NCI-H2081 treated with DMSO at 0.1 percent for 48 hours (cell line): ENCODE results near the gene RELT.

Source experiments
- DNase-seq: peaks from one replicate; lab custom pipeline; 2025; lab: John Stamatoyannopoulos, UW

The RELT gene

DNA sequence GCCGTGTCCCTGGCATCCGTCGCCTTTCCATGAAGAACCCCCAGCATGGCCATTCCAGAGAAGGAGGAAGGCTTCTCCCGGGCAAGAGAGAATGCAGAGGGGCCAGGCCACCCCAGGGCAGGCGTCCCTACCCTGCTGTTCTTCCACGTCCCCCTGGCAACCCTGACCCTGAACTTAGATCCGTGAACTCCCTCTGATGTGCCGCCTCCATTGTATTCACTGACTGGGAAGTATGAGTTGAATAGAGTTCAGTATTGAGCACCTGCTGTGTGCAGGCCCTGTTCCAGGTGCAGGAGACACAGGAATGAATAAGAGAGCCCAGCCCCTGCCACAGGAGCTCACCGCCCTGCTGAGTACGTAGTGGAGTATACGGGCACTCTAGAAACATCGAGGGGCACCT lies 29.1 kb upstream of the RELT start:
- no peak for DNase-seq

DNA sequence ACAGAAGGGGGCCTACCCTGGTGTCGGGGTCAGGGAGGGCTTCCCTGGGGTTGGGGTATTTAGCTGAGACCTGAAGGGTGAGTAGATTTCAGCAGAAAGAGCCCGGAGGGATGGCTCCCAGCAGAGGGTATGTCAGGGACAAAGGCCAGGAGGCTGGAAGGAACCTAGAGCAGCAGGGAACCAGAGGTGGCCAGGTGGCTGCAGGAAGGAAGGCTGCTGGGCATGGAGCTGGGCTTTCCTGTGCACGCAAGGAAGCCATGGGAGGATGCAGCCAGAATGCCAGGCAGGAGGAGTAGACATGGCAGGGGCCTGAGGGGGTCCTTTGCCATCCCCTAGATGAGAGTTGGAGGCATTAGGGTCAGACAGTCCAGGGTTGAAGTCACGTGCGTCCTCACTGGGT lies 27.4 kb upstream of the RELT start:
- no peak for DNase-seq

DNA sequence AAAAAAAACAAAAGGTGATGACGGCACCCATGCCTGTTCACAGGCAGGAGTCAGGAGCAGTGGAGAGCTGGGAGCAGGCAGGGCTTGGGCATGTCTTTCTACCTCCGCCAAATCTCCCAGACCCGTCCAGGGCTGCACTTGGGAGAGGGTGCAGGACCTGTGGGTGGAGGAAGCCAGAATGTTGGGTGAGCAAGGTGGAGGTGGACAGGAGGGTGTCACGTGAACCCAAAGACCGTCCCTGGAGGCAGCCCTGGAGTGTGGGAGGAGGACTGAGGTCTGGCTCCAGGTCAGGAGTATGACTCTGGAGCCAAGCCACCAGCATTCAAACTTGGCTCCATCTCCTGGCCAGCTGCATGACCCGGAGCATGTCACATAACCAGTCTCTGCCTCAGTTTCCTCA lies 26.6 kb upstream of the RELT start:
- DNase-seq, result no peak

DNA sequence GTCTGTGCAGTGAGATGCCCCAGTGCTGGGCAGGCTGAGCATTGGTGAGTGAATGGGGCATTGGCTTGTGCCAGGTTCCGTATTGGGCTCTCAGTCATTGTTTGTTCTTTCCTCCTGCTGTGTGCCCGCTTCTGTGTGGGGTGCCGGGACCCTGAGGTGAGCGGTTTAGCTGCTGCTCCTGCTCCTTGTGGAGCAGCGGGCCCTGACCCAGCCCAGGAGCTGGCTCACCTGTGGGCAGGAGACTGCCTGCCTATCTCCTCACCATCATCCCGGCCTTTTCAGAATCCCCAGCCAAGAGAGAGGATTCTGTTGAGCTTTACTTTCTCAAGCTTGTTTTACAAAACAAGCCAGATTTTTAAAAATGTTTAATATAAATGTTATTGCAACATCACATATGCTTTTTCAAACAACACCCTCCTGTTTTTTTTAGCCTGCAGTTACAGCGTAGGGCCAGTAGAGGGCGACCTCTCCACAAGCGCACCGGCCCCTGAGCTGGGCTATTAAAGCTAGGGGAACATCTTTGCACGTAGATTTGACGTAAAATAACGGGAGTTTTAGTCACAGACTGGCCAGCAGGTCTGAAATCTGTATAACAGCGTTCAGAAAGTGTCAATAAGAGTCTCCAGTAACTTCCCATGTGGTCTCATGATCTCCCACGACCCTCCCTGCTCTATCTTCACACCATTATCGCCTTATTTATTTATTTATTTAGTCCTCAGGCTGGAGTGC lies 25.1 kb upstream of the RELT start:
- peak; percentile 22 for DNase-seq

DNA sequence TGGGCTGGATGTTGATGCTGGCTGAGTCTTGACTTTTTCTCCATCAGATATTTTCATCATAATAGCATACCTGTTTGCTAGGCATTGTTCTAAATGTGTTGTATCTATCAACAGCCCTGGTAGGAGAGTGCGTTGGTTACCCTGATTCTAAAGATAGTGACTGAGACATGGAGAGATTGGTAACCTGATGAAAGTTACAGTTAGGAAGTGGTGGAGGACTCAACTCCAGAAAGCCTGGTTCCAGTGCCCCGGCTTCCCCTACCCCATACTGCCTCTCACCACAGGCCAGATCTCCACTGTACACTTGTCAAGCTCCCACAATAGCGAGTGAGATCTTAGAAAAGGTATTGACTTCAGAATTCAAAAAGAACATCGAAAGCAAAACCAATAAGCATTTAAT lies 22.8 kb upstream of the RELT start:
- no peak for DNase-seq

DNA sequence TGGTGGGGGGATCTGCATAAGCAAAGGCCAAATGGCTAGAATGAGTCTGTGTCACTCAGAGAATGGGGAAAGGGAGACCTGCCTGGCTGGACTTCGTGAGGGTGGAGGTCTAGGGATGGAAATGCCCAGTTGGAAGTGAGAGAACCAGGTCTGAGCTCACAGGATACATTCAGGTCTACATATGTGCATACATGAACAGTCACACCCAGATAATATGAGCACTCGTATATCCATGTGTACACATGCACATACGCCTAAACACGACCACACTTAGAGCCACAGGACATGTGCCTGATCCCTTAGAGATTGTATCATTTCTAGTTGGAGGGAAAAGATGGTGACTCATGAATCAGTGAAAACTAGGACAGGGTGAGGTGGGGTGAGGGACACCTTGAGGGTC lies 21.1 kb upstream of the RELT start:
- no peak for DNase-seq

DNA sequence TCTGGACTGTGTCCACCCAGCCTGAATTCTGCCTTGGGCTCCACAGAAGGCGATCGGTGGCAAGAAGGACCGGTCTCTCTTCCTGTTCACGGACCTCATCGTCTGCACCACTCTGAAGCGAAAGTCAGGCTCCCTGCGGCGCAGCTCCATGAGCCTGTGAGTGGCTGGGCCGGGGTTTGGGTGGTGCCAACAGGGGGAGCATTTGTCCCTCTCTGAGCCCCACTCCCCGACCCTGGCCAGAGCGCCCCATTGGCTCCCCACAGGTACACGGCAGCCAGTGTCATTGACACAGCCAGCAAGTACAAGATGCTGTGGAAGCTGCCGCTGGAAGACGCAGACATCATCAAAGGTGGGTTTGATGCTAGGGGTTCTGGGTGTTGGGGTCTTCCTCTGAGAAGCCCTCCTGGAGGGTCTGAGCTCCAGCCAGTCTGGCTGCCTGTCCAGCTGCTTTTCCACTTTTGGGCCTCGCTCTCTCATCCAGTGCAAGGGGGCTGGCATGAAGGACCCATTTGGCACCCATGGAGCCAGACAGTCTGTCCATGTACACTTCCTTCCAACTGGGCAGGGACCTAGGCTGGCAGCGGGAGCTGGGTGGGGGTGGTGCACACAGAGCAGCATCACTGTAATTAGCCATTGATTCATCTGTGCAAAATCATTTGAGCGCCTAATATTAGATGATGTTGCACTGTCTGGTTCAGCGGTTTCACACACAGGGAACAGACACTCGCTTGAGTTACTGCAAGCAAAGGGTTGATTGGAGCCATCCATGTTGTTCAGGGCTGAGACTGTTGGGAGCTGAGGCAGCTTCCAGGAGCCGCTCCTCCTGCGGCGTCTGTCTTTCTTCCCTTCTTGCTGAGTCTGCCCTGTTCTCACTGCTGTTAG lies 19.0 kb upstream of the RELT start:
- no peak for DNase-seq

DNA sequence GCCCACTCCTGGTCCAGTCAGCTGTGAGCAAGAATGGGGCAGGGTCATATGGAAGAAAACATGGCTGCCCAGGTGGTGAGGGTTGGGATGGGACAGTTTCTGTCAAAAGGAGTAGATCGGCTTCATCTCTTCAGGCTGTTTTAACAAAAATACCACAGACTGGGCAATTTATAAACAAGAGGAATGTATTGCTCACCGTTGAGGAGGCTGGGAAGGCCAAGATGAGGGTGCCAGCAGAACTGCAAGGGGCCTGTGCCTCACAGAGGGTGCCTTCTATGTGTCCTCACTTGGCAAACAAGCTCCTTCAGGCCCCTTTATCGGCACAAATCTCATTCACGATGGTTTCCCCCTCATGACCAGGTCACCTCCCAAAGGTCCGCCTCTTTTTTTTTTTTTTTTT lies 18.1 kb upstream of the RELT start:
- DNase-seq, result no peak

DNA sequence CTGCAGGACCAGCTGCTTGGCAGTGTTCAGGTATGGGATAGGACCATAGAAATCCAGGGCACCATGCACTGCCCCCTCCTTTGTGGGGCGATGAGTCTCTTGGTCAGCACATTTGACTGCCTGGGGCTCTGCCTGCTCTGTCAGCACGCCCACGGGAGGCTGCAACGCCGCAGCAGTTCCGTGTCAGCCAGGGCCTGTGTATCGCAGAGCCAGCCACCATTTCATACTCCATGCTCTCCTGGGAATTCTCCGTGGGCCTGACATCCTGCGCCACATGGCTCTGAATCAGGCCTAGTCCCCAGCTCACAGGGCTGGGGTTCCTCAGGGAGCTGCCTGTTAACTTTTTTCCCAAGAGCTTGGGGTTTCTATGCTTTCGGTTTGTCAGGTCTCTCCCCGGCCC lies 16.9 kb upstream of the RELT start:
- no peak for DNase-seq

DNA sequence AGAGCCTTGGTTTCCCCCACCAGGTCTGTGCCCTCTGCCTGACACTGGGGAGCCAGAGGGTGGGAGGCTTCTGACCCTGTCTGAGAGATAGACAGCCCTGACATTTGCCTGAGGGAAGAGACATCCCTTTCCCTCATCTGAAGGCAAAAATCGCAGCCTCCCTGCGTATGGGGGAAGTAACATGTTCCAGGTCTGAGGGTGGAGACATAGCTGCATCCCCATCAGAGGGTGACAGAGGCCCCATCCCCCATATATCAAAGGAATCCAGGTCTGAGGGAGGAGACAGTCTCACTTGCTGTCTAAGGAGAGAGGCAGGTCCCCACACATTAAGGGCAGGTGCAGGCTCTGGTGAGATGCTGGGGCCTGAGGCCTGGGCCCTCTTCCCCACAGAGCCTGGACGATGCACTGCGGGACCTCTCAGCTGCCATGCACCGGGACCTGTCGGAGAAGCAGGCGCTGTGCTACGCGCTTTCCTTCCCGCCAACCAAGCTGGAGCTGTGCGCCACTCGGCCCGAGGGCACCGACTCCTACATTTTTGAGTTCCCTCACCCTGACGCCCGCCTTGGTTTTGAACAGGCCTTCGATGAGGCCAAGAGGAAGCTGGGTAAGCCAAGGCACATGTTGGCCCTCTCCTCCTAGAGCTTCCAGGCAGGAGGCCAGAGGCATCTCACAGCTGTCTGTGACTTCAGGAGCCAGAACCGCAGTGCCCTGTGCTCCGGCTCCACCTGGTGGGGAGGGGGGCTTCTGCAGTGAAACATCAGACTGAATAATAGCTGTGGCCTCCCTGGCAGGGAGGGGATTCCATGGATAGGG lies 16.1 kb upstream of the RELT start:
- no peak for DNase-seq

DNA sequence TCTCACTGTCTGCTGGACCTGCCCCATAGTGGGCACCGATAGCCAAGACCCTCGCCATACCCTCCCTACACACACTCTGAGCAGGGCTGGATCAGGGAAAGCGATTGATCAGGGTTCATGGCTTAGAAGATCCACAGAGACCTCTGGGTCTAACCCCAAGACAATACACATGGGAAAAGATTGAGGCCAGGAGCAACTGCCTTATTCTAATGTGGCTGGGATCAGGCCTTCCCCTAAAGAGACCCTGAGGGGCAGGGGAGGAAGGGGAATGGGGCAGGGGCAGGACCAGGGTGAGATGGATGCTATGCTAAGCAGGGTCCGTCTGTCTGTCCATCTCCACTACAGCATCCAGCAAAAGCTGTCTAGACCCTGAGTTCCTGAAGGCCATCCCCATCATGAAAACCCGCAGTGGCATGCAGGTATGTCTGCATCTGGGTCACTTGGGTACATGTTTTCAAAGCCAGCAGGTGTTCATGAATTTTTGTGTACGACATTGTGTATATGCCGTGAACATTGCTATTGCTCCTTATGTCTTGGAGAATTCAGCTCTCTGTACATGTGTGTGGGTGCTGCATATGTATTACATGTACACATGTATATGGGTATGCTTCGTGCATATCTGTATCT lies 15.3 kb upstream of the RELT start:
- no peak for DNase-seq

DNA sequence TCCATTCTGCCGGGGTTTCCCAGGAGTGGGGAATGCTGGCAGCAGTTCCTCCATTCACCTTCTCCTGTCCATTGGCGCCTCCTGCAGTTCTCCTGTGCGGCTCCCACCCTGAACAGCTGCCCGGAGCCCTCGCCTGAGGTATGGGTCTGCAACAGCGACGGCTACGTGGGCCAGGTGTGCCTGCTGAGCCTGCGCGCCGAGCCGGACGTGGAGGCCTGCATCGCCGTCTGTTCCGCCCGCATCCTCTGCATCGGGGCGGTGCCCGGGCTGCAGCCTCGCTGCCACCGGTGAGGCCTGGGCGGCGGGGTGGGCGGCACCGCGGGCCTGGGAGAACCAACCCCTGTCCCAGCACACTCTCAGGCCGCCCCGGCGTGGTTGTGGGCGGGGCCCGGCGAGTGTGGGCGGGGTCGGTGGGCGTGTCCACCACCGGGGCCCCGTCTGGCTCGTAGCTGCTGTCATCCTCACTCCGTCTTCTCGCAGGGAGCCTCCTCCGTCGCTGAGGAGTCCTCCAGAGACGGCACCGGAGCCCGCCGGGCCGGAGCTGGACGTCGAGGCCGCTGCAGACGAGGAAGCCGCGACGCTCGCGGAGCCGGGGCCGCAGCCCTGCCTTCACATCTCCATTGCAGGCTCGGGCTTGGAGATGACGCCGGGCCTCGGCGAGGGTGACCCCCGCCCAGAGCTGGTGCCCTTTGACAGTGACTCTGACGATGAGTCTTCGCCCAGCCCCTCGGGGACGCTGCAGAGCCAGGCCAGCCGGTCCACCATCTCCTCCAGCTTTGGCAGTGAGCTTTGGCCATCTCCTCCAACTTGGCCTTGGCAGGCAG lies 14.0 kb upstream of the RELT start:
- no peak for DNase-seq

DNA sequence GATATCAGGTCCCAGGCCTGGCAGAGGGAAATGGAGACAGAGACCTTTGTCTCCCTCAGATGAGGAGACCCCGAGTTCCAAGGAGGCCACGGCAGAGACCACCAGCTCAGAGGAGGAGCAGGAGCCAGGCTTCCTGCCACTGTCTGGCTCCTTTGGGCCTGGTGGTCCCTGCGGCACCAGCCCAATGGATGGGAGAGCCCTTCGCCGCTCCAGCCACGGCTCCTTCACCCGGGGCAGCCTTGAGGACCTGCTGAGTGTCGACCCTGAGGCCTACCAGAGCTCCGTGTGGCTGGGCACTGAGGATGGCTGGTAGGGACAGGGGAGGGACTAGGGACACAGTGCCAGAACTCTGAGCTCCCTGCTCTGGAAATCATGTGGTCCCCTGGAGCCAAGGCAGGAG lies 13.1 kb upstream of the RELT start:
- DNase-seq, result no peak

DNA sequence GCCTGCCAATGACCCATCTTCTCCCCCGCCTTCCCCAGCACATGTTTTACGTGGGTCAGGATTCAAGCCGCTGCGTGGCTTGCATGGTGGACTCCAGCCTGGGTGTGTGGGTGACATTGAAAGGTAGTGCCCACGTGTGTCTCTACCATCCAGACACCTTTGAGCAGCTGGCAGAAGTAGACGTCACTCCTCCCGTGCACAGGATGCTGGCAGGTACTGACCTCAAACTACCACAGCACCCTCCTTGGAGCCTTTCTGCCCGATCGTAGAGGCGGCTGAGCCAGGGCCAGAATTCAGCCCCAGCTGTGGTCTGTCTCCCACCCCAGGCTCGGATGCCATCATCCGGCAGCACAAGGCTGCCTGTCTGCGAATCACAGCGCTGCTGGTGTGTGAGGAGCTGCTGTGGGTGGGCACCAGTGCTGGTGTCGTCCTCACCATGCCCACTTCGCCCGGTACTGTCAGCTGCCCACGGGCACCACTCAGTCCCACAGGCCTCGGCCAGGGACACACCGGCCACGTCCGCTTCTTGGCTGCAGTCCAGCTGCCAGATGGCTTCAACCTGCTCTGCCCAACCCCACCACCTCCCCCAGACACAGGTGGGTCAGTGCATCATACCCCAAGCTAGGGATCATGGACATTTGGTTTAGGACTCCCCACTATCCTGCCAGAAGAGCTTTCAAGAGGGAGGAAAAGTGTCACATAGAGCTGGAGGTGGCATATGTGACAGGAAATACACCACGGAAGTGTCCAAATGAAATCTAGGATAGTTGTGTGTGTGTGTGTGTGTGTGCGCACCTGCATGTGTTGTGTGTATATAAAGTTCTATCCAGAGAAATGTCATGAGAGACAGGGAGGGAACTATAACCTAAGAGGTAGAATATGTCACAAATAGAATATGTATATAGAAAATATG lies 10.6 kb upstream of the RELT start:
- no peak for DNase-seq

DNA sequence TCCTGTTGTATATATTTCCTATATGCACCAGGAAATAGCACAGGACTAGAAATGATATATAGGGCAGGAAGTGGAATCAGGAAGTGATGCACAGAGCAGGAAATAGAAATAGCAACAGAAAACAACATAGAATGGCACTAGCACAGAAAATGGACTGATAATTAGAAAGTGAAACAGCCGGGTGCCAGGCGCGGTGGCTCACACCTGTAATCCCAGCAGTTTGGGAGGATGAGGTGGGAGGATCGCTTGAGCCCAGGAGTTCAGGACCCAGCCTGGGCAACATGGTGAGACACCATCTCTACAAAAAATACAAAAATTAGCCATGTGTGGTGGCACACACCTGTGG lies 10.0 kb upstream of the RELT start:
- DNase-seq, result no peak

DNA sequence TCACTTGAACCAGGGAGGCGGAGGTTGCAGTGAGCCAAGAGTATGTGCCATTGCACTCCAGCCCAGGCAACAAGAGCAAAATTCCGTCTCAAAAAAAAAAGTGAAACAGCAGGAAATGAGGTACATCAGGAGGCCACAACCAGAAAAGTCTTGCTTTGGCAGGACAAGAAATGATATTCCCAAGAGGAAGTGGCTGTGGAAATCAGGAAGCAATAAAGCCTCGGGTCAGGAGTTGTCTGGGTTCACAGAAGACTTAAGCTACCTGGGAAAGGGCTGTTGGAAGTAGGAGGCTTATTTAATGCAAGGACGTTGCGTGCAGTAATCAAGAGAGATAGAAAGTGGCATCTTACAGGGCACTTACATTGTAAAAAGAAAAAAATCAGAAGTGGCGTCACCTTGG lies 9.2 kb upstream of the RELT start:
- no peak for DNase-seq

DNA sequence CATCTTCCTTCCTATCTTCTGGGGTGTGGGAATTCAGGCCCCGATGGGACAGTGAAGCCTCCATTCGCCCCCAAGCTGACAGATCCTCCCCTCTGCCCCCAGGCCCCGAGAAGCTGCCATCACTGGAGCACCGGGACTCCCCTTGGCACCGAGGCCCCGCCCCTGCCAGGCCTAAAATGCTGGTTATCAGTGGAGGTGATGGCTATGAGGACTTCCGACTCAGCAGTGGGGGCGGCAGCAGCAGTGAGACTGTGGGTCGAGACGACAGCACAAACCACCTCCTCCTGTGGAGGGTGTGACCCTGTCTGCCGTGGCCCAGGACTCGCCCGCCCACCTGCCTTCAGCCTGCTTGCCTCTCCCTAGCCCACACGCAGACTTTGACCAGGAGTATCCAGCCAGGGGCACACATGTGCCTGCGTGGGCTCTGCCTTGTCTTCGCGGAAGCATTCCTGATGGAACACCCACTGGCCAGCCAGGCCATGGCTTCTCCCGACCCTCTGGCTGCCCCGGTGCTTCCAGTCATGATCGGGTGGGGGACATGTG lies 8.6 kb upstream of the RELT start:
- no peak for DNase-seq

DNA sequence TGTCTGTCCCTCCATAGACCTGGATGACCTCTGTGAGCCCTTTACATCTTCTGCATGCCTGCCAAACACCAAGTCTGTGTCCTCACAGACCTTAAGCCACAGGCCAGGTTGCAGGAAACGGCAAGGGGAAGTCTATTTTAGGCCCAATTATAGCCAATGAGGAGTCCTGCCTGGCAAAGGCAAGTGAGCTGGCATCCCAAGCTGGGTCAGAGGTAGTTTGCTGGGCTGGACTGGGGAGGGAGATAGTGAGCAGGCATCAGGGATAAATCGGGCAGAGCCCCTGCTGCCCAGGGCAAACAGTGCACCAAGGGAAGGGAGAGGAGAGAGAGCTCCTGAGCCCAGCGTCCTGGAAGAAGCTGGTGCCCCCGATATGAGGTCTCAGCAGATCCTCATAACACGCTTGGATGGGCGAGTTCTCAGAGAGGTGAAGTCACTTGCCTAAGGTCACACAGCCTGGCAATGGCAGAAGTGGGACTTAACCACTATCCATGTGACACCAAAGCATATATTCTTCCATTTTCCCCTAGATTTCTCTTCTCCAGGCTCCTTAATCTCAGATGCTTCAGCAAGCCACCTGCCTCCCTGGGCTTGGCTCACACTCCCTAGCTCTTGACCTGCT lies 3.7 kb upstream of the RELT start:
- no peak for DNase-seq

DNA sequence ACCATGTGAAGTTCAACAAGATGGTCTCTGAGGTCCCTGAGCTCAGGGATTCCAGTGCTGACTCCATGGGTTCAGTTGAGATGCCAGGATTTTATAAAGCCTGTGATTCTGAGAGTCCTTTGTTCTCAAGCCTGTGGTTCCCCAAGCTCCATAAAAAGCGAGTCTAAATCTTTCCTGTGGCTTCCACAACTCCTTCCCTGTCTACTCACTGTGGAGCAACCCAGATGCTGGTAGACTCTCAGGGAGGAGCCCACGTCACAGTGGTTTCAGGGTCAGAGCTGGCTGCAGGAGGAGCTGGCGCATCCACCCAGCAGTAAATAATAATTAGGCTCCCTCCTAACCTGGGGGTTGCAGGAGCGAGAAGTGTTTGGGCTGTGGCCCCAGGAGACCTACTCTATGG lies 2.0 kb upstream of the RELT start:
- DNase-seq, result no peak

DNA sequence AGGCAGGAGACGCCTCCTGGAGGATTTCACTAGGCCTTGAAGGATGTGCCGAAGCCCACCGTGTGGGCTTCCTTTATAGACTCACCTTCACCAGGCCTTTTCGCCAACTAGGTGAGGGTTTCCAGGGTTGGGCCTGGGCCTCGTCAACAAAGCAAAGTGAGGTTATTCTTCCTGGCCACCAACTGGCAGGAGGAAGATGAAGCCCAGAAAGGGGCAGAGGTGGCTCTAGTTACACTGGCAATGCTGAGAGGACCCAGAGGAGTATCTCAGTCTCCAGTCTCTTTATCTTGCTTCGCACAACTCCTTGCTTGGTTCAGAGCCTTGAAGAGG lies 404 bp upstream of the RELT start:
- DNase-seq, result no peak
